Measurements from ENCODE around the gene PLCB1.

- TF ChIP-seq POLR2AphosphoS5 (IDR thresholded peaks at IDR 0.05; ENCODE audit: low read depth, low read length) = no peak
- no peak for TF ChIP-seq REST (IDR thresholded peaks at IDR 0.05; ENCODE audit: insufficient read depth in 1 of 2, low read depth in 2 of 2, low read length in 2 of 2)
- no peak for TF ChIP-seq SIN3A (IDR thresholded peaks at IDR 0.05; ENCODE audit: borderline replicate concordance, insufficient read depth, low read length)
- TF ChIP-seq TAF1 (IDR thresholded peaks at IDR 0.05; ENCODE audit: borderline replicate concordance, insufficient read depth, low read length) = no peak
Measured at GRCh38 chr20:8292793-8293192, 160.7 kb downstream of the PLCB1 start.
